Sigmoid colon (tissue), 7 donors: Measurements from ENCODE around the gene CCDC142. TPM values are rescaled to one million over a fixed set of nuclear protein-coding genes. Genes with fewer than 3 reads are reported as not detected.
"Not testable (repeated sequence)": the region's sequence is repeated elsewhere in the genome, so short reads cannot be mapped to it uniquely, and the experiment has no call there.

Experiments used
- DNase-seq: peaks from one replicate; pipeline ENCODE4 v3.0.0-alpha.2; 2019
- H3K27ac ChIP-seq, 4 donors: fragments of 200-600 bp; sonication (generic); one replicate each; pipeline ENCODE4 v1.5.1; 2016 to 2019; ENCODE audit warnings: mild to moderate bottlenecking in 1 of 4
- H3K27me3 ChIP-seq, 3 donors: fragments of 200-600 bp; sonication (generic); one replicate each; pipeline ENCODE4 v1.5.1; 2019; ENCODE audit warnings: mild to moderate bottlenecking in 1 of 3
- H3K36me3 ChIP-seq, 4 donors: fragments of 200-600 bp; sonication (generic); one replicate each; pipeline ENCODE4 v1.5.1; 2016 to 2019
- H3K4me1 ChIP-seq, 4 donors: fragments of 200-600 bp; sonication (generic); one replicate each; pipeline ENCODE4 v1.5.1; 2017 to 2019
- H3K4me3 ChIP-seq, 4 donors: fragments of 200-600 bp; sonication (generic); one replicate each; pipeline ENCODE4 v1.5.1; 2017 to 2019; ENCODE audit warnings: mild to moderate bottlenecking in 2 of 4, moderate library complexity in 1 of 4
- H3K9me3 ChIP-seq, 4 donors: fragments of 200-600 bp in 3 of 4; sonication (generic) in 3 of 4; one replicate each; pipeline versions ENCODE4 v1.5.1 to v1.6.1; 2013 to 2019
- EP300 ChIP-seq, 4 donors: sonication (generic); formaldehyde crosslinking; IDR thresholded peaks; one replicate each; pipeline ENCODE4 v1.6.1; 2017; ENCODE audit warnings: antibody characterized with exemption in 4 of 4
- POLR2A ChIP-seq, 2 donors: fragments of 450-650 bp; IDR thresholded peaks; one replicate each; pipeline ENCODE4 v1.6.1; 2016; ENCODE audit warnings: antibody characterized with exemption in 2 of 2, mild to moderate bottlenecking in 2 of 2, moderate library complexity in 2 of 2
- POLR2AphosphoS5 ChIP-seq, 4 donors: sonication (generic); formaldehyde crosslinking; IDR thresholded peaks; one replicate each; pipeline ENCODE4 v1.6.1; 2017; ENCODE audit warnings: antibody characterized with exemption in 4 of 4
- WGBS, 2 donors: extraction: QIAGEN DNeasy Blood & Tissue Kit; methylation state at CpG; one replicate each; pipeline ENCODE4 v1.1.7; 2013; 5-methylcytosine and 5-hydroxymethylcytosine counted together
- intact Hi-C: fragments of 100-400 bp; cut with DNase I; formaldehyde crosslinking; loops from one replicate; pipeline ENCODE4 v1.15.1; 2023
- polyA plus RNA-seq, 3 donors: library from polyadenylated mRNA; stranded (reverse); fragments of 200-250 nt; gene quantifications; one replicate each; pipeline ENCODE4 v1.2.3, GENCODE V29; 2013
- total RNA-seq, 4 donors: library from RNA; depleted of rRNA; stranded (reverse); fragments of >200 nt; gene quantifications; one replicate each; pipeline ENCODE4 v1.1.0, GENCODE V29; 2016
- TF ChIP-seq, protein P1 (sequence below), 4 experiments: fragments of 450-650 bp in 3 of 4; fragments of 200-600 bp in 1 of 4; IDR thresholded peaks; one replicate each; pipeline ENCODE4 v1.5.1; 2016 to 2019; ENCODE audit warnings: antibody characterized with exemption in 4 of 4, mild to moderate bottlenecking in 3 of 4, moderate library complexity in 2 of 4
- donor health status: healthy with polysubstance abuse.
- donor health status: Bipolar disorder and iron deficiency.
- donor health status: healthy.

Gene CCDC142
- total and polyA plus RNA-seq, 7 donors: 1.8 to 20.9 (median 16.4) TPM

DNA sequence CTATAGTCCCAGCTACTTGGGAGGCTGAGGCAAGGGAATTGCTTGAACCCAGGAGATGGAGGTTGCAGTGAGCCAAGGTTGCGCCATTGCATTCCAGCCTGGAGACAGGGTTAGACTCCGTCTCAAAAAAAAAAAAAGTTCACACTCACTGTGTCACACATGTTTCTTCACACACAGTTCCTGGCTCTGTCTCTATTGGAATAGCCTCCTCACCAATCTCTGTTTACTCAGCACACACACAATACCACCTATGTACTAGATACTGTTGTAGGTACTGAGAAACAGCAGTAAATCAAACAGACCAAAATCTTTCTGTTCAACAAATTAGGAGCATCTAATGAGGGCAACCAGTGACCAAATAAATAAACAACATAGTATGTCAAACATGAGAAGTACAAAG is 3.3 kb upstream of the CCDC142 start:
- Histone ChIP-seq H3K27ac (no peak overlapping the region), H3K4me3 (no peak overlapping the region), H3K27me3 (no peaks in the 10 kb centered on the region), H3K9me3 (no peaks in the 10 kb centered on the region), H3K36me3 (peaks cover 0 to 61% (median 25%) of the 10 kb centered on the region in 4 donors), H3K4me1 (peaks cover 0 to 27% (median 21%) of the 10 kb centered on the region in 4 donors)
- intact Hi-C loops: no loop called here
- TF ChIP-seq EP300 (IDR thresholded peaks at IDR 0.05) (no peak), POLR2AphosphoS5 (IDR thresholded peaks at IDR 0.05) (no peak), POLR2A (IDR thresholded peaks at IDR 0.05) (no peak)
- TF ChIP-seq, protein P1, sequence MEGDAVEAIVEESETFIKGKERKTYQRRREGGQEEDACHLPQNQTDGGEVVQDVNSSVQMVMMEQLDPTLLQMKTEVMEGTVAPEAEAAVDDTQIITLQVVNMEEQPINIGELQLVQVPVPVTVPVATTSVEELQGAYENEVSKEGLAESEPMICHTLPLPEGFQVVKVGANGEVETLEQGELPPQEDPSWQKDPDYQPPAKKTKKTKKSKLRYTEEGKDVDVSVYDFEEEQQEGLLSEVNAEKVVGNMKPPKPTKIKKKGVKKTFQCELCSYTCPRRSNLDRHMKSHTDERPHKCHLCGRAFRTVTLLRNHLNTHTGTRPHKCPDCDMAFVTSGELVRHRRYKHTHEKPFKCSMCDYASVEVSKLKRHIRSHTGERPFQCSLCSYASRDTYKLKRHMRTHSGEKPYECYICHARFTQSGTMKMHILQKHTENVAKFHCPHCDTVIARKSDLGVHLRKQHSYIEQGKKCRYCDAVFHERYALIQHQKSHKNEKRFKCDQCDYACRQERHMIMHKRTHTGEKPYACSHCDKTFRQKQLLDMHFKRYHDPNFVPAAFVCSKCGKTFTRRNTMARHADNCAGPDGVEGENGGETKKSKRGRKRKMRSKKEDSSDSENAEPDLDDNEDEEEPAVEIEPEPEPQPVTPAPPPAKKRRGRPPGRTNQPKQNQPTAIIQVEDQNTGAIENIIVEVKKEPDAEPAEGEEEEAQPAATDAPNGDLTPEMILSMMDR (IDR thresholded peaks at IDR 0.05): no peak
- DNase-seq: no peak
- WGBS, 2 donors: 94 to 97% methylated on average over 2 of the region's 2 CpGs

DNA sequence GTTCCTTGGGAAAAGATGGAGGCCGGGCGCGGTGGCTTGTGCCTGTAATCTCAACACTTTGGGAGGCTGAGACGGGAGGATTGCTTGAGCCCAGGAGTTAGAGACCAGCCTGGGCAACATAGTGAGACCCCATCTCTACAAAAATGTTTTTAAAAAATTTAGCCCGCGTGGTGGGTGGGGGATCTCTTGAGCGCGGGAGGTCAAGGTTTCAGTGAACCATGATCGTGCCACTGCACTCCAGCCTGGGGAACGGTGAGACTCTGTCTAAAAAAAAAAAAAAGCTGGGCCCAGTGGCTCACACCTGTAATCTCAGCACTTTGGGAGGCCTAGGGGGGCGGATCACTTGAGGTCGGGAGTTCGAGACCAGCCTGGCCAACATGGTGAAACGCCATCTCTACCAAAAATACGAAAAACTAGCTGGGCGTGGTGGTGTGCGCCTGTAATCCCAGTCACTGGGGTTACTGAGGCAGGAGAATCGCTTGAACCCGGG is 922 bp upstream of the CCDC142 start:
- Histone ChIP-seq H3K27ac (peak overlapping the region; percentile 87 to 92 (median 90)), H3K4me3 (peak overlapping the region; percentile 62 to 79 (median 76)), H3K36me3 (peaks cover 0 to 58% (median 11%) of the 10 kb centered on the region in 4 donors), H3K4me1 (peaks cover 0 to 33% (median 28%) of the 10 kb centered on the region in 4 donors)
- not testable (repeated sequence) for H3K9me3 ChIP-seq, H3K27me3 ChIP-seq, DNase-seq
- 84 to 86% methylated on average over 19 of the region's 19 CpGs for WGBS, 2 donors
- intact Hi-C loops: loop anchor here (1.0 to 2.0 kb wide), 4 partner anchors 24 to 104 kb away; partner anchors contain the start of genes AUP1, DOK1, HTRA2 and PCGF1

DNA sequence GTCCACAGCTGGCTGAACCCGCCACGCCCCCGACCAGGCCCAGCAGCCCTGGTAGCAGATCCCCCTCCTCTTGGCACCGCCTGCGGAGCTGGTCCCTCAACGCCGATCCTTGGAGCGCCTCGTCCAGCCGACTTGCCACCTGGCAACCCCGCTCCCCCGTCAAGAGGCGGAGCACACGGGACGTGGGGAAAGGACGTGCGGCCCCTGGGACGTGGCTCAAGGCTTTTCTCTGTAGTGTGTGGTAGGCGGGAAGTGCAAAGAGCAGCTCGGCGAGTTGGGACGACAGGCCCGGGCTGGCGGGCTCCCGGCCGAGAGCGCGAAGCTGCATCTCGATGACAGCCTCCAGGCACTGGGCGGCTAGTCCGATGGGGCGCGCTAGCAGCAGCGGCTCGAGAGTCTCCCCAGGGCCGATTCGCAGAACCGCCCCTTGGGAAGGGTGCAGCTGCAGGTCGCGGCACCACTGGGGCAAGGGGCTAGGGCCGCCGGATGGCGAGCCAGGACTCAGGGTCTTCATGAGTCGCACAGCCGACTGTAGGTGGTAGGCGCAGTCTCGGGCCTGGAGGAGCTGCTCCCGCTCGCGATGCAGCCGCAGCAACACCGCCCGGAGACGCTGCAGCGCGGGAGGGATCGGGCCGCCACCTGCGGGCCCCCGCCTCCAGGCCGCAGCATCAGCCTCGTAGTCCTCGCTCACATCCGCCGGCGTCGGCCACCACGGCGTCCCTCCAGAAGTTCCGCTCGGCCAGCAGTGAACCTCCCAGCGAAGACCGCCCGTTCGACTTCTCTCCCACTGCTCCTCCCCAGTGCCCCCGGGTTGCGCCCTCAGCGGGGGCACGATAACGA is 617 bp downstream of the CCDC142 start:
- 1 to 2% methylated on average over 80 of the region's 80 CpGs for WGBS, 2 donors
- no peak for DNase-seq
- peaks cover 0 to 33% (median 28%) of the 10 kb centered on the region in 4 donors for H3K4me1 ChIP-seq
- no peaks in the 10 kb centered on the region for H3K27me3 ChIP-seq
- no peak for TF ChIP-seq POLR2A (IDR thresholded peaks at IDR 0.05)
- TF ChIP-seq POLR2AphosphoS5 (IDR thresholded peaks at IDR 0.05): no peak
- TF ChIP-seq, protein P1 (IDR thresholded peaks at IDR 0.05): no peak
- no peak for TF ChIP-seq EP300 (IDR thresholded peaks at IDR 0.05)
- H3K4me3 ChIP-seq: peak overlapping the region; percentile 62 to 79 (median 76)
- intact Hi-C loops: loop anchor here (1.0 to 2.0 kb wide), 2 partner anchors 27 to 73 kb away; partner anchors contain the start of genes DOK1 and INO80B
- peaks cover 0 to 58% (median 8%) of the 10 kb centered on the region in 4 donors for H3K36me3 ChIP-seq
- H3K9me3 ChIP-seq: no peaks in the 10 kb centered on the region
- peak overlapping the region; percentile 87 to 92 (median 90) for H3K27ac ChIP-seq

DNA sequence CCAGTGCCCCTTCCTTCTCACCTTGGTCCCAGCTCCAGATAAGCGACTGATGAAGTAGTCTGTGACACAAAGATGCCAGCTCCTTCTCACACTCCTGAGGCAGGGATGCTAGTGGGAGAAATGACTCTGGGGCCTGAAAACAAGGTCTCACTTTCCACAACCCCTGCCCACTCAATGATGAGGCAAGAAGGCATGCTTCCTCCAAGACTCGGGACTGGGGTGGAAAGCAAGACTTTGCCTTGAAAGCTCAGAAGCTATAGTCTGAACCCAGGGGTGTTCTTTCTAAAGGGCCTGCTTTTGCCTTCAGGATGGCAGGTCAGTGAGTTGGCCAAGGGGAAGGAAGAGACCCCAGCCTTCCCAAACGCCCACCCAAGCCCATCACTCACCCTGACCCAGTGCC is 1.4 kb downstream of the CCDC142 start:
- 52 to 77% methylated on average over 3 of the region's 3 CpGs for WGBS, 2 donors

More for the DNA sequence above, 1.4 kb downstream of the CCDC142 start:
- peak overlapping the region; percentile 87 to 92 (median 90) for H3K27ac ChIP-seq
- H3K9me3 ChIP-seq: no peaks in the 10 kb centered on the region
- no peaks in the 10 kb centered on the region for H3K27me3 ChIP-seq
- TF ChIP-seq, protein P1 (IDR thresholded peaks at IDR 0.05): no peak
- no peak for TF ChIP-seq EP300 (IDR thresholded peaks at IDR 0.05)
- TF ChIP-seq POLR2AphosphoS5 (IDR thresholded peaks at IDR 0.05): no peak
- TF ChIP-seq POLR2A (IDR thresholded peaks at IDR 0.05): no peak
- H3K36me3 ChIP-seq: peaks cover 0 to 56% (median 9%) of the 10 kb centered on the region in 4 donors
- no peak for DNase-seq
- peaks cover 0 to 33% (median 28%) of the 10 kb centered on the region in 4 donors for H3K4me1 ChIP-seq
- intact Hi-C loops: no loop called here
- H3K4me3 ChIP-seq: peak overlapping the region; percentile 62 to 79 (median 76)
